ENCODE data around the gene HYDIN.

The HYDIN gene

GRCh38 chr16:70788668-70789594, 441.6 kb downstream of the HYDIN start:
- DNase-seq (ENCODE audit: low read depth), result no peak

GRCh38 chr16:70786020-70786755, 444.3 kb downstream of the HYDIN start:
- DNase-seq (ENCODE audit: low read depth), result no peak

- DNase-seq (ENCODE audit: low read depth), result no peak
Observed at GRCh38 chr16:70784692-70785555, 445.6 kb downstream of the HYDIN start.

DNA sequence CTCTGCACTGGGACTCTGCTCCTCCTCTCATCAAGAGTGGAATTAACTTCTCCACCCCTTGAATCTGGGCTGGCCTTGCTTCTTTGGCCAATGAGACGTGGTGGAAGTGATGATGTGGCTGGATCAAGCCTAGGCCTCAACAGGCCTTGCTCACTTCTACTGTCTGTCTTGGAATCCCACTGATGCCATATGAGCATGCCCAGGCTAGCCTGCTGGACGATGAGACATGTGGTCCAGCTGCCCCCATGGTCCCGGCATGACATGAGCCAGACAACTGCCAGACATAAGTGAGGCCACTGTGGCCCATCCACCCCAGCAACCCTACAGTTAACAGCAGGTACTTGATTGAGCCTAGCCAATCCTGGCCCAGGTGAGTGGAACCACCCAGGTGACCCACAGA, 448.3 kb downstream of the HYDIN start:
- no peak for DNase-seq (ENCODE audit: low read depth)

DNA sequence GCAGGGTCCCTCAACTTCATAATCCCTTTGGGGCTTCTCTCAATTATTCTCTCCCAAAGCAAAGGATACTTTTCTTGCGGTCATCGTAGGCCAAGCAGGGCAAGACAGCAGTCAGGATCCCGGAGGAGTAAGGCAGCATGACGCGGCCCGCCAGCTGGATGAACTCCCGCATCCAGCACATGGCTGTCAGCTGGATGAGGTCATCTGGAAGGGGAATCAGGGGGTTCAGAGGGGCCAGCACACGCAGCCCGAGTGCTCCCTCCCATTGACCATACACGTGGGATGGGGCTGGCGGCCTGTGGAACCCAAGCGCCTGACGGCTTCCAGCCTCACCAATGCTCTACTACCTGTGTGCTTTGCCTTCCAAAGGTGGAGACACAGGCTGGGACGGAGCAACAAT, 448.7 kb downstream of the HYDIN start:
- no peak for DNase-seq (ENCODE audit: low read depth)

DNA sequence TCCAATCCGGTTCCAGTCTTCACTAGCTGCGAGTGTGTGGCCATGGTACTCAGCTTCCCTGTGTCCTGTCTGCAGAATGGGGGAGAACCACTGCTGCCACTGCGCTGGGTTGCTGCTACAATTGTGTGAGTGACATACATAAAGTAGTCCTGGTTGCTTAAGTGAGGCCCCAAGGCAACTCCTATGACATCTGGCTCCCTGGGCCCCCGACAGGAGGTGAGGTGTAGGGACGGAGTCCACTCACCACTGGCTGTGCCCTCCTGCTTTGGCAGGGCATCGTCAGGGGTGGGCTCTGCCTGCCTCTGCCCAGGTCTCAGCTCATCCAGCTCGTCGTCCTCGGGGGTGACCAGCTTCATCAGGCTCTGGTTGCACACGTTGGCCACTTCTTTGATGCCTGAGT, 450.0 kb downstream of the HYDIN start:
- no peak for DNase-seq (ENCODE audit: low read depth)

- DNase-seq (ENCODE audit: low read depth), result no peak
Observed at GRCh38 chr16:70779361-70779760, 451.2 kb downstream of the HYDIN start.

DNA sequence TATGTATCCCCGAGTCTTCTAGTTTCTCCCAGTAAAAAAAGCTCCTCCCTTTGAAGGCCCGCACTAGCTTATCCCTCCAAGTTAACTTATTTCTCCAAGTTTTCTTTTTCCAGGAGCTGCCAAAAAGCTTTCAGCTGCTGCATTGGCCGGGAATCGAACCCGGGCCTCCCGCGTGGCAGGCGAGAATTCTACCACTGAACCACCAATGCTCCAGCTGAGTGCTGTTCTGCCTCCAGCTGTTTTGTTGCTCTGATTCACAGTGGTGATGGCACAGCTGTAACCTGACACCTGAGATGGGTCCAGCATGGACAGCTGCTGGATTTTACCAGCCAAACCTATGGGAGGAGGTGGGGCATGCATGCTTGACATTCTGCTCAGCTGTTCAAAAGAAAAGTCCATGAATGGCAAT, 451.6 kb downstream of the HYDIN start:
- DNase-seq (ENCODE audit: low read depth), result peak; percentile 72

GRCh38 chr16:70777973-70778406, 452.5 kb downstream of the HYDIN start:
- DNase-seq (ENCODE audit: low read depth), result no peak

GRCh38 chr16:70777496-70777895, 453.0 kb downstream of the HYDIN start:
- DNase-seq (ENCODE audit: low read depth), result no peak

DNA sequence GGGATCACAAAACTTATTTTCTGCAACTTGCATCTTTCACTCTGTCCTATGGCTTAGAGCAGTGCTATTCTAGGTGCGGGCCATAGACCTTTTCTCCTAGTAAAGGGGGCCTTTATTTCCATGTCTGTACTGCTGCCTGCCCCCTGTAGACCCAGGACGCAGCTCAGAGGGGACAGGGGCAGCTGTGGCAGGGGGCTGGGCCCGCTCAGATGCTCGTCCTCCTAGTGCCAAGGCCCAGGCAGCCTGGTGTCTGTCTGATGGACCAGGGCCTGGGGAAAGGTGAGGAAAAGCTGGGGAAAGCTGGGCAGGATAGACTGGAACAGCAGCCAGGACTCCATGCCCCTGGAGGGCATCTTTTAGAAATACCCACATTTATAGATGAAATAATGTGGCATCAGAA, 455.1 kb downstream of the HYDIN start:
- no peak for DNase-seq (ENCODE audit: low read depth)

DNA sequence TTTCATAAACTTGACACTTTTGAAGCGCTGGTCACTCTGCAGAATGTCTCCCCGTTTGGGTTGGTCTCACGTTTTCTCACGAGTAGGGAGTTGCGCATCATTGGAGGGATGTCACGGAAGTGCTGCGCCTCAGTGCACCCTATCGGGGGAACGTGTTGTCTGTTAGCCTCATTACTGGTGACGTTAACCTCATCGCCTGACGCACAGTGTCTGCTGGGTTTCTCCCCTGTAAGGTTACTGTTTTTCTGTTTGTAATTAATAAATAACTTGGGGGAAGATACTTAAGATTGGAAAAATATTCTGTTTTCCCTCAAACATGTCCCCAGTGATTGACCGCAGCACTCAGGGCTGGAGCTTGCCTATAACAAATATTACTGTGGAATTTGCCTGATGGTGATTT, 456.3 kb downstream of the HYDIN start:
- DNase-seq (ENCODE audit: low read depth), result no peak

DNA sequence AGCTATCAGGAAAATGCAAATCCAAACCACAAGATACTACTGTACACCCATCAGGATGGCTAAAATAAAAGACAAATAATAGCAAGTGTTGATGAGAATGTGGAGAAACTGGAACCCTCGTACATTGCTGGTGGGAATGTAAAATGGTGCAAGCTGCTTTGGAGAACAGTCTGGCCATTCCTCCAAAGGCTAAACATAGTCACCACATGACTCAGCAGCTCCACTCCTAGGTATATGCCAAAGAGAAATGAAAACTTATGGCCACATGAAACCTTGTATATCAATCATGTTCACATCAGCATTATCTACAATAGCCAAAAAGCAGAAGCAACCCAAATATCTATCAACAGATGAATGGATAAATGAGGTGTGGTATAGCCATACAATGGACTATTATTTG, 458.0 kb downstream of the HYDIN start:
- DNase-seq (ENCODE audit: low read depth), result no peak

- DNase-seq (ENCODE audit: low read depth), result no peak
Observed at GRCh38 chr16:70770626-70771552, 459.6 kb downstream of the HYDIN start.

DNA sequence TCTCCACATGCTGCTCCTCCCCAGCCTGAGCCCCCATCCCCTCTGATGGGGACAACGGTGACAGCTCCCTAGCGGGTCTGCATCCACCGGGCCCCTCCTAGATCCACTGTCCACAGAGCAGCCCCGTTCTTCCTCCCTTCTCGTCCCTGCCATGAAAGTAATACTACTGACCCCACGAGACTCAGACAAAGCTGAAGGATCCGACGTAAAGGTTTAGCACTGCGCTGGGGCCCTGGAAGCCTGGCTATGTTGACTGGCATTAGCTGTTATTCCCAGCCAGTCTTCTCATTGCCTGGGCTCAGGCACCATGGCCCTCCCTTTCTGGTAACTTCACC, 460.3 kb downstream of the HYDIN start:
- no peak for DNase-seq (ENCODE audit: low read depth)

DNA sequence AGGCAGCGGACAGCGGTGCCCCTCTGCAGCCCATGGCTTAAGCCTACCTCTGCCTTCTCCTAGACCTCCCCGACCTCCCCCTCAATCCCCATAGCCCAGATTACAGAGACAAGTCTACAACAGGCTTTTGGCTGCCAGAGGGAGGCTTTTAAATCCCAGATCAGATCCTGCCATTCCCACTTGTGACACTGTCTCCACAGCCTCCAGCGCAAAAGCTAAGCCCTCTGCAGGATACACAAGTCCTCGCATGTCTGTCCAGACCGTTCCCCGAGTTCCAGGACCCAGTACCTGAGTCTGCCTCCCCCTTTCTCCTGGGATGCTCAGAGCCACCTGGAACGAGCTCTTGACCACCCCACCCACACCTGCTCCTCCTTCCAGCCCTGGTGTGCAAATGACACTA, 460.8 kb downstream of the HYDIN start:
- DNase-seq (ENCODE audit: low read depth), result no peak

DNA sequence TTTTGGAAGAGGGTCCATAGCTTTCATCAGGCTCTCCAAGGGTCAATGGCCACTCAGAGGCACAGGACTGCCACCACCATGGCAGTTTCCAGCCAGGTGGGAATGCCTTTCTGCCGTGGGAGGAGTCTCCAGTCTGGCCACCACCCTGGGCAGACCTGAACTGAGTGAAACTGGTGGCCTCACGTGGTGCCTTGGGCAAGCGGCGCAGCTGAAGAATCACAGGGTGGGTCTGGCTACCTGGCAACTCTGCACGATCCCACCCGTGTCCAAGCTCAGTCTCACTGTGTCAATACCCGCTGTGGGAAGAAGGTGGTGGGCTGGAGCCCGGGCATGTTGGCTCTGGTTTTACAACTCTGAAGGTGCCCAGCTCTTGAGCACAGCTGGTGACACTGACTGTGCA, 461.4 kb downstream of the HYDIN start:
- no peak for DNase-seq (ENCODE audit: low read depth)

DNA sequence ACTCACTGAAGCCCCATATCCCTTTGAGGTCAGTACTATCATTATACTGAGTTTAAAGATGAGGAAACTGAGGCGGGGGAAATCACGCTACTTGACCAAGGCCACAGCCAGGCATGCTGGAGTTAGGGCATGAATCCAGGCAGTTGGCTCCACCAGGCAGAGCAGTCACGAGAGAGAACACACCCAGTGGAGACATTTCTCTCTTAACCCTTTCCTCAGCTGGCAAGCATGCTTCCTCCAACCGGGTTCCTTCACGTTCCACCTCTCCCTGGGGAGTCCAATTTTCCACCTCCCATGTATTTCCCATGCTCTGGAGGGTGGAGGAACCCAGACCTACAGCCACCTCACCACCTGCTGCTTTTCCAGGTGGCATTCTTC, 462.3 kb downstream of the HYDIN start:
- no peak for DNase-seq (ENCODE audit: low read depth)

GRCh38 chr16:70767377-70768202, 462.9 kb downstream of the HYDIN start:
- DNase-seq (ENCODE audit: low read depth), result no peak

GRCh38 chr16:70766658-70767057, 463.9 kb downstream of the HYDIN start:
- DNase-seq (ENCODE audit: low read depth), result no peak

GRCh38 chr16:70766176-70766575, 464.3 kb downstream of the HYDIN start:
- DNase-seq (ENCODE audit: low read depth), result no peak

Measured in HS-5 (cell line).